GM19463 (cell line): Measurements from ENCODE around the gene ZSWIM1.
"Not testable (repeated sequence)": the region's sequence is repeated elsewhere in the genome, so short reads cannot be mapped to it uniquely, and the experiment has no call there.

ENCODE experiments used
- ATAC-seq: cut with Tn5 transposase; IDR thresholded peaks from one replicate; pipeline ENCODE4 v1.9.1; 2021; ENCODE audit warnings: mild to moderate bottlenecking, moderate library complexity; ENCODE audit not compliant: unreplicated experiment

ZSWIM1 gene

DNA sequence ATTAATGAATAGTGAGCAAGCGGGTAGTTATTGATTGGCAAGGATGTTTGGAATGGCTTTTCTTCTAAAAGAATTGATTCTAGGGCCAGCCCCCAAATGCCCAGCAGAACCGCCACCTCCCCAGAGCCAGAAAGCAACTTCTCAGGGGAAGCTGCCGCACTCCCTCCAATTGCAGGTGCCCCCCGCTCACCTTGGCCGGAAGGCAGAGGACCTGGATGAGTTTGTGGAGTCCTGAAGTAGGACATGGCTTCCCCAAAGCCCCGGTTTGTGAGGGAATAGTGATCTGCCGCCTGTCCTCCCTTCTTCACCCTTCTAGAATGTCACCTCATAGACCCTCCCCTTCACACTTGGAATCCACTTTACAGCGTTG is 6.3 kb downstream of the ZSWIM1 start, which contains the start of gene SPATA25:
SPATA25 (minus strand) TSS at position 277 of the 370 bp plus-strand sequence; CDS start at position 245, 32 bp downstream.
- no peak for ATAC-seq

DNA sequence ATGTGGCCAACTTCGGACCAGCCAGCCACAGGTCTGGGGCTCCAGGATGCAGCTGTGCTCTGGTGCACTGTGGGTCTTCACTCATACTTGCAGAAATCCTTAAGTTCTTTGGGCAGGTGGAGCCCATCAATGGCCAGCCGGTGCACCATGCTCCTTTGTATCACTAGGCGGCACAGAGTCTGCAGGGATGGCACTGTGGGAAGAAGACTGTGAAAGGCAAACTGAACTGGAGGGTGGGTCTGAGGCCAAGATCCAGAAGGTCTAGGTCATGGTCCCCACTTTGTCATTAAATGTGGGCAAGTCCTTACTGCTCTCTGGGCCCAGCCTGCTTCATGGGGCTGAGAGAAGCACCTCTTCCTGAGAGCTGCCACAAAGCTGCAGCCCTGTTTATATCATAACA is 7.7 kb downstream of the ZSWIM1 start:
- ATAC-seq: no peak

DNA sequence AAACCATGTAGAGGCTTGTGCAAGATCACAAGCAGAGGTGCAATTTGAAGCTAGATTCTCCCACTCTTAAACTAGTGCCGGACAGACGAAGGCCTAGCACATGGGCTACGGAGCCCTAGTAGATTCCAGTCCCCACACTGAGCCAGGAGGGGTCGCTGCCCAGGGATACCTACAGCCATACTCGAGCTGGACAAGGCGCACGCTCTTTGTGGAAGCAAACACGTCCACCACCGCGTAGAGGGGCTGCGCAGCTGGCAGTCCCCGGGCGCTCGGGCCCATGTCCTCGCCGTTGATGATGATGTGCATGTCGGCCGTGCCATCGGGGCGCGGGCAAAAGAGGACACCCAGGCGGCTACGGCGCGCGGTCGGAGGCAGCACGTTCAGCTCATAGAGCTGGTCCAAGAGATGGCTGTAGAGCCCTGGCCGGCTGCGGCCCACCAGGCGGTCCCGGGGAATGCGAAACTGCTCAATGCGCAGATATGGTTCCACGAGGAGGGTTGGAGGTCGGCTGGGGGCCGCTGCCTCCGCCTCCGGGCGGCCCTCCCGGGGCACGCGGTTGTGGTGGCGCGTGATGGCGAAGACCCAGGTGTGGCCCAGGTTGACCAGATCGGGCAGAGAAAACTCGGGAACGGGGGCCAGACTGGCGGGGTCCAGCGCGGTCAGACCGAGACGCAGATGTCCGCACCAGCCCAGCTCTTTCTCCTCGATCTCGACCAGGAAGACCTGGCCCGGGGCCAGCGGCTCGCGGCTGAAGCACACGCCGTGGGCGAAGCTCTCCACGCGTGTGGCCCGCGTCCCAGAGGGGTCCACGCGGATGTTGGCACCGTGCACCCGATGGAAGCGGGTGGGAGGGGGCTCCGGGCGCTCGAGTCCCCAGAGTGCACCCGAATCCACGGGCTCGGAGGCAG is 9.3 kb downstream of the ZSWIM1 start:
- peak; percentile 10 for ATAC-seq

GRCh38 chr20:45890985-45891983 is 10.3 kb downstream of the ZSWIM1 start, which contains the start of the genes CTSA and NEURL2:
Gene CTSA (plus strand): TSS chr20:45891335. CDS start chr20:45891569, 234 bp downstream.
Gene NEURL2 (minus strand): TSS chr20:45891208. CDS start chr20:45890991, 217 bp downstream.
- peak; percentile 80 for ATAC-seq

GRCh38 chr20:45892049-45892825 is 11.2 kb downstream of the ZSWIM1 start:
- ATAC-seq: no peak

- no peak for ATAC-seq
Observed at GRCh38 chr20:45892828-45893500, 11.9 kb downstream of the ZSWIM1 start.

GRCh38 chr20:45893831-45894230 is 12.8 kb downstream of the ZSWIM1 start:
- no peak for ATAC-seq

DNA sequence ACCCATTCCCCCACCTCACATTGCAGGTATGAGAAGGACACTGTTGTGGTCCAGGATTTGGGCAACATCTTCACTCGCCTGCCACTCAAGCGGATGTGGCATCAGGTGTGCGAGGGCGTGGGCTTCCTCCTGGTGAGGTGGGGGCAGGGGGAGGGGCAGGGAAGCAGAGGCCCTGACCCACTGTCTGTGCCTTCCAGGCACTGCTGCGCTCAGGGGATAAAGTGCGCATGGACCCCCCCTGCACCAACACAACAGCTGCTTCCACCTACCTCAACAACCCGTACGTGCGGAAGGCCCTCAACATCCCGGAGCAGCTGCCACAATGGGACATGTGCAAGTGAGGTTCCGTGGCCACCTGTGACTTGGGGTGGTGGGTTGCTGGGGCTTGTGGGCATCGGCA is 13.8 kb downstream of the ZSWIM1 start:
- ATAC-seq: no peak

DNA sequence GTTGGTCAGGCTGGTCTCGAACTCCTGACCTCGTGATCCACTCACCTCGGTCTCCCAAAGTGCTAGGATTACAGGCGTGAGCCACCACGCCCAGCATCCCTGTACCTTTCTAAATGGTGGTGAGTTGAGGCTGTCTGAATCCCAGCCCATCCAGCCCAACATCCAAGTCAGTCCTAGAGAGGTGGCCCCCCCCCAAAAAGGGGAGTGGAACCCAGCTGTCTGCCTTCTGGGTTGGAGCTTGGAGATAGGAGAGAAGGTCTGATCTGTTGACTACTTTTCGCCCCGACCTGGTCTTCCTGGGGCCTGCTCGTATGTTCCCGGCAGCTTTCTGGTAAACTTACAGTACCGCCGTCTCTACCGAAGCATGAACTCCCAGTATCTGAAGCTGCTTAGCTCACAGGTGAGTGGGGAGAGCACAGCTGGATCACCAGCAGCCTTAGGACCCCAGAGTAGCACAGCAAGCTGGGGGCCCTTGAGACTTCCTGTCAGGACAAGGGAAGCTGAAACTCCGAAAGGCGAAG is 15.7 kb downstream of the ZSWIM1 start:
- no peak for ATAC-seq

DNA sequence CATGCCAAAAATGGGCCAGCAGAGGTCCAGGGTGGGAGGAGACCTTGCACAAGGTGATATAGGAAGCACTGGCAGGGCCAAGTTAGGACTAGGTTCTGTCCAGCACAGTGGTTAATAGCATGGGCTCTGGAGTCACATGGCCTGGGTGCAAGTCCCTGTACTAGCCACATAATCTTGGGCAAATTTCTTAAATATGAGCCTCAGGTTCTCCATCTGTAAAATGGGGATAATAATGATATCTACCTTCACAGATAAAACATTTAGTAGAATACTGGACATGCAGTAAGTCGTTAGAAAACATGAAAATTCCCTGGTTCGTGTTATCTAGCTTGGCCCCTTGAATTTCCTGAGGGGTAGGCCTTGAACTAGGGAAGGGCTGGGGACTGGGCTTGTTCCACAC is 16.3 kb downstream of the ZSWIM1 start:
- ATAC-seq: no peak

GRCh38 chr20:45897692-45898091 is 16.7 kb downstream of the ZSWIM1 start:
- ATAC-seq: no peak

- ATAC-seq: no peak
Observed at GRCh38 chr20:45898285-45898684, 17.3 kb downstream of the ZSWIM1 start.

- ATAC-seq: no peak
Observed at GRCh38 chr20:45899046-45899835, 18.2 kb downstream of the ZSWIM1 start.

DNA sequence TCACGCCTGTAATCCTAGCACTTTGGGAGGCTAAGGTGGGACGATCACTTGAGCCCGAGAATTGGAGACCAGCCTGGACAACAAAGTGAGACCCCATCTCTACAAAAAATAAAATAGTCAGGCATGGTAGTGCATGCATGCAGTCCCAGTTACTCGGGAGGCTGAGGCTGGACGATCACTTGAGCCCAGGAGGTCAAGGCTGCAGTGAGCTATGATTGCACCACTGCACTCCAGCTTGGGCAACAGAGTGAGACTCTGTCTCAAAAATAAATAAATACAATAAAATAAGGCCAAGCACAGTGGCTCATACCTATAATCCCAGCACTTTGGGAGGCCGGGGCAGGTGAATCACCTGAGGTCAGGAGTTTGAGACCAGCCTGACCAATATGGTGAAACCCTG is 20.3 kb downstream of the ZSWIM1 start:
- ATAC-seq: not testable (repeated sequence)

- no peak for ATAC-seq
Observed at GRCh38 chr20:45902199-45902701, 21.2 kb downstream of the ZSWIM1 start.

DNA sequence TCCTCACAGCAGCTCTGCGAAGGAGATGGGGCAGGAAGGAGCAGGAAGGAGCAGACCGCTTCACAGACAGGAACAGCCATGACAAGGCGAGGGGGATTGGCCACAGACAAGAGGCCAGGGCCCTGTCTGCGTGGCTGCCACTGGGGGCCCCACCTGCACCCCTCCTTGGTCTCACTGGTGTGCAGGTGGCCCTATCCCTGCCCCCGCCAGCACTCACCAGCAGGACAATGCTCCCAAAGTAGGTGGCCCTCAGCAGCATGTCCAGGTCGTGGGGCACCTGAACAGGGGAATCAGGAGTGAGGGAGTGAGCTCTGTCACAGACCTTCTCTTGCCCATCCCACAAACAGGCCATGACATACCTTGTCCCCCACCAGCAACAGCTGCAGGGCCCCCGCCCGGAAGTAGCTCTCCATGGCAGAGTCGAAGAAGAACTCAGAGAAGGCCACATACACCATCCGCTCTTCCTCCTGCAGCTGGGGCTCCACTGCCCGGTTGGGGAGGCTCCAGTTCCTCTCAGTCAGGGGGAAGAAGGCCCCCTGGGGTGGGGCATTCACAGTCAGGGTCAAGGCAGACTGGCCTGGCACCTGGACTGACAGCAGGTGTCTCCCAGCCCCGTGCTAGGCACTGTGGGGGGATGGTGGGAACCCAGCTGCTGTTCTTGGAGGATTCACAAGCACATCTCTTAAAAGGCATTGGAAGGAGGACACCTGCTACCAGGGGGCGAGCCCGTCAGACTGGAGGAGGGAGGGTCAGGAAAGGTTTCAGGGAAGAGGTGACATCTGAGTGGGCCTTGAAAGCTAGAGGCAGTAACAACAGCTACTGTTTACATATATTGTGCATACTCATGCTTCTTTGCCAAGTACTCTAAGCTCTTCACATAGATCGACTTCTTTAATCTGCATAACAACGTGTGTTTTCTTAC is 23.8 kb downstream of the ZSWIM1 start:
- ATAC-seq: no peak

DNA sequence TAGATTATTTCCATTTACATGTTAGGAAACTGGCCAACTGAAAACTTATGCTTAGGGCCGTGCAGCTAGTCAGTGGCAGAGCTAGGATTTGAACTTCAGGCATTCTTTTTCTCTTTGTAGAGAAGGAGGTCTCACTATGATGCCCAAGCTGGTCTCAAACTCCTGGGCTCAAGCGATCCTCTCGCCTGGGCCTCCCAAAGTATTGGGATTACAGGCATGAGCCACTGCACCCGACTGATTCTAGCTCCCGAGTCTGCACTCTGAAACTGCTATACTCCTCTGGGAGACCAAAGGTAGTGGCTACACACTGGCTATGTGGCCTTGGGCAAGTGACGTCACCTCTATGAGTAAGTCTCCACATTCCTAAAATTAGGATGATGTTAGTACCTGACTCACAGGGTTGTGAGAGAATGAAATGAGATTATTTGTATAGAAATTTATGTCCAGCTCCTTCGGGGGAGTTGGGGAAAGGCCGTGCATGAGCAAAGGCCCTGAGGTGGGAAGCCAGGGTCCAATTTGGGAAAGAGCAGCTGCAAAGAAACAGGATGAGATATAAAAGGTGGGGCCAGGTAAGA is 24.6 kb downstream of the ZSWIM1 start:
- no peak for ATAC-seq
